HEK293 (cell line): ENCODE data around the gene DIP2C.

ENCODE experiments used
- CTCF ChIA-PET: fragments of 350-600 bp; formaldehyde crosslinking; extraction: SDS; loops from one replicate; lab custom pipeline; 2021; ENCODE audit warnings: antibody characterized with exemption; lab: Yijun Ruan, JAX
- POLR2A ChIA-PET: fragments of 300-600 bp; formaldehyde crosslinking; extraction: SDS; loops from one replicate; lab custom pipeline; 2020; ENCODE audit warnings: antibody characterized with exemption, inconsistent platforms; lab: Yijun Ruan, JAX
- H3K27ac ChIP-seq: fragments of 200-500 bp; sonication (Bioruptor generic); 2 replicates; pipeline ENCODE4 v1.5.1; 2014; ENCODE audit warnings: low read depth, low read length, control low read depth, inconsistent platforms; ENCODE audit errors: extremely low read depth
- H3K36me3 ChIP-seq, 2 experiments: fragments of 200-500 bp in 1 of 2; sonication (Bioruptor generic) in 1 of 2; 1 replicate in 1 of 2; 2 replicates in 1 of 2; pipeline ENCODE4 v1.5.1; 2014 to 2017; ENCODE audit warnings: inconsistent platforms in 2 of 2, low read length in 2 of 2; ENCODE audit not compliant: control insufficient read depth in 2 of 2, insufficient read depth in 1 of 2
- H3K4me1 ChIP-seq: fragments of 200-500 bp; sonication (Bioruptor generic); 2 replicates; pipeline ENCODE4 v1.5.1; 2014; ENCODE audit warnings: mild to moderate bottlenecking, low read length, inconsistent platforms; ENCODE audit not compliant: control insufficient read depth, insufficient read depth
- H3K4me3 ChIP-seq: 2 replicates; pipeline ENCODE4 v1.5.1; 2011; ENCODE audit warnings: low read depth, mild to moderate bottlenecking, control low read depth, low read length, moderate library complexity
- H3K9me3 ChIP-seq: fragments of 200-500 bp; sonication (Bioruptor generic); 2 replicates; pipeline ENCODE4 v1.5.1; 2014; ENCODE audit warnings: low read depth, low read length, inconsistent platforms; ENCODE audit not compliant: control insufficient read depth, insufficient read depth
- FEZF1 ChIP-seq: fragments of 450-650 bp; formaldehyde crosslinking; IDR thresholded peaks from 2 replicates; pipeline ENCODE4 v1.5.1; 2016; ENCODE audit warnings: missing biosample characterization, missing genetic modification characterization
- GLIS1 ChIP-seq: fragments of 450-650 bp; formaldehyde crosslinking; IDR thresholded peaks from 2 replicates; pipeline ENCODE4 v1.5.1; 2016; ENCODE audit warnings: missing biosample characterization, missing genetic modification characterization
- MEIS1 ChIP-seq: sonication (generic); formaldehyde crosslinking; IDR thresholded peaks from 2 replicates; pipeline ENCODE4 v1.8.1; 2022; ENCODE audit warnings: missing genetic modification reagents, mild to moderate bottlenecking, borderline replicate concordance
- SP3 ChIP-seq: fragments of 450-650 bp; formaldehyde crosslinking; IDR thresholded peaks from 2 replicates; pipeline ENCODE4 v1.5.1; 2016; ENCODE audit warnings: missing biosample characterization, missing genetic modification characterization
- ZBTB21 ChIP-seq: fragments of 450-650 bp; formaldehyde crosslinking; IDR thresholded peaks from 2 replicates; pipeline ENCODE4 v1.5.1; 2017; ENCODE audit warnings: missing biosample characterization, missing genetic modification characterization
- ZNF10 ChIP-seq: fragments of 450-650 bp; formaldehyde crosslinking; IDR thresholded peaks from 2 replicates; pipeline ENCODE4 v1.5.1; 2017; ENCODE audit warnings: missing biosample characterization, missing genetic modification characterization
- ZNF112 ChIP-seq: fragments of 450-650 bp; formaldehyde crosslinking; IDR thresholded peaks from 2 replicates; pipeline ENCODE4 v1.5.0; 2017; ENCODE audit warnings: missing biosample characterization, missing genetic modification characterization
- ZNF114 ChIP-seq: fragments of 450-650 bp; formaldehyde crosslinking; IDR thresholded peaks from 2 replicates; pipeline ENCODE4 v1.5.0; 2017; ENCODE audit warnings: missing biosample characterization, missing genetic modification characterization
- ZNF140 ChIP-seq: fragments of 450-650 bp; formaldehyde crosslinking; IDR thresholded peaks from 2 replicates; pipeline ENCODE4 v1.5.1; 2016; ENCODE audit warnings: missing biosample characterization, missing genetic modification characterization
- ZNF169 ChIP-seq: fragments of 450-650 bp; formaldehyde crosslinking; IDR thresholded peaks from 2 replicates; pipeline ENCODE4 v1.5.1; 2016; ENCODE audit warnings: missing biosample characterization, missing genetic modification characterization
- ZNF184 ChIP-seq: fragments of 450-650 bp; IDR thresholded peaks from 2 replicates; pipeline ENCODE4 v1.5.1; 2018; ENCODE audit warnings: missing biosample characterization, mild to moderate bottlenecking, missing genetic modification characterization
- ZNF223 ChIP-seq: fragments of 450-650 bp; formaldehyde crosslinking; IDR thresholded peaks from 2 replicates; pipeline ENCODE4 v1.5.1; 2016; ENCODE audit warnings: missing biosample characterization, missing genetic modification characterization
- ZNF302 ChIP-seq: fragments of 450-650 bp; formaldehyde crosslinking; IDR thresholded peaks from 2 replicates; pipeline ENCODE4 v1.5.1; 2016; ENCODE audit warnings: missing biosample characterization, missing genetic modification characterization, low read depth
- ZNF433 ChIP-seq: fragments of 450-650 bp; formaldehyde crosslinking; IDR thresholded peaks from 2 replicates; pipeline ENCODE4 v1.5.1; 2016; ENCODE audit warnings: missing biosample characterization, missing genetic modification characterization, low read depth
- ZNF549 ChIP-seq: fragments of 450-650 bp; IDR thresholded peaks from 2 replicates; pipeline ENCODE4 v1.5.1; 2018; ENCODE audit warnings: missing biosample characterization, missing genetic modification characterization, mild to moderate bottlenecking, inconsistent platforms, moderate library complexity
- ZNF596 ChIP-seq: fragments of 450-650 bp; IDR thresholded peaks from 2 replicates; pipeline ENCODE4 v1.5.0; 2018; ENCODE audit warnings: missing biosample characterization, mild to moderate bottlenecking, missing genetic modification characterization, moderate library complexity
- TF ChIP-seq, protein P1 (sequence below): fragments of 450-650 bp; formaldehyde crosslinking; conservative IDR thresholded peaks from 2 replicates; pipeline ENCODE4 v1.5.1; 2016; ENCODE audit warnings: low read depth, missing biosample characterization, missing genetic modification characterization
- TF ChIP-seq, protein P2 (sequence below): fragments of 450-650 bp; formaldehyde crosslinking; IDR thresholded peaks from 2 replicates; pipeline ENCODE4 v1.5.1; 2016; ENCODE audit warnings: missing biosample characterization, missing genetic modification characterization
- TF ChIP-seq, protein P3 (sequence below): fragments of 450-650 bp; formaldehyde crosslinking; IDR thresholded peaks from 2 replicates; pipeline ENCODE4 v1.5.1; 2016; ENCODE audit warnings: missing biosample characterization, missing genetic modification characterization

The DIP2C gene

GRCh38 chr10:389261-389790, 300.1 kb downstream of the DIP2C start:
- H3K4me3 ChIP-seq, result no peak overlapping the region
- H3K36me3 ChIP-seq, result peaks cover 0 to 41% of the 10 kb centered on the region in 2 experiments; a peak in 2 of 3 replicates
- H3K9me3 ChIP-seq, result no peaks in the 10 kb centered on the region
- ChIA-PET CTCF (no interaction called here), POLR2A (no interaction called here)
- TF ChIP-seq GLIS1 (tag by site-specific recombination) (no peak), ZNF112 (no peak)
- TF ChIP-seq, all 188 proteins: peak for 0
- H3K27ac ChIP-seq, result no peak overlapping the region
- no peaks in the 10 kb centered on the region for H3K4me1 ChIP-seq

GRCh38 chr10:388661-389045, 300.8 kb downstream of the DIP2C start:
- TF ChIP-seq ZNF184 (tag by site-specific recombination) (no peak), FEZF1 (tag by site-specific recombination) (no peak), ZNF433 (tag by site-specific recombination) (no peak), ZNF596 (no peak), ZNF549 (tag by site-specific recombination) (no peak), ZNF302 (tag by site-specific recombination) (no peak), ZNF10 (tag by site-specific recombination) (no peak), MEIS1 (CRISPR knock-in tag) (no peak), ZNF169 (no peak), ZNF140 (tag by site-specific recombination) (no peak), ZNF223 (tag by site-specific recombination) (no peak), ZBTB21 (tag by site-specific recombination) (no peak), ZNF114 (tag by site-specific recombination) (no peak), SP3 (tag by site-specific recombination) (no peak)
- TF ChIP-seq, protein P1, sequence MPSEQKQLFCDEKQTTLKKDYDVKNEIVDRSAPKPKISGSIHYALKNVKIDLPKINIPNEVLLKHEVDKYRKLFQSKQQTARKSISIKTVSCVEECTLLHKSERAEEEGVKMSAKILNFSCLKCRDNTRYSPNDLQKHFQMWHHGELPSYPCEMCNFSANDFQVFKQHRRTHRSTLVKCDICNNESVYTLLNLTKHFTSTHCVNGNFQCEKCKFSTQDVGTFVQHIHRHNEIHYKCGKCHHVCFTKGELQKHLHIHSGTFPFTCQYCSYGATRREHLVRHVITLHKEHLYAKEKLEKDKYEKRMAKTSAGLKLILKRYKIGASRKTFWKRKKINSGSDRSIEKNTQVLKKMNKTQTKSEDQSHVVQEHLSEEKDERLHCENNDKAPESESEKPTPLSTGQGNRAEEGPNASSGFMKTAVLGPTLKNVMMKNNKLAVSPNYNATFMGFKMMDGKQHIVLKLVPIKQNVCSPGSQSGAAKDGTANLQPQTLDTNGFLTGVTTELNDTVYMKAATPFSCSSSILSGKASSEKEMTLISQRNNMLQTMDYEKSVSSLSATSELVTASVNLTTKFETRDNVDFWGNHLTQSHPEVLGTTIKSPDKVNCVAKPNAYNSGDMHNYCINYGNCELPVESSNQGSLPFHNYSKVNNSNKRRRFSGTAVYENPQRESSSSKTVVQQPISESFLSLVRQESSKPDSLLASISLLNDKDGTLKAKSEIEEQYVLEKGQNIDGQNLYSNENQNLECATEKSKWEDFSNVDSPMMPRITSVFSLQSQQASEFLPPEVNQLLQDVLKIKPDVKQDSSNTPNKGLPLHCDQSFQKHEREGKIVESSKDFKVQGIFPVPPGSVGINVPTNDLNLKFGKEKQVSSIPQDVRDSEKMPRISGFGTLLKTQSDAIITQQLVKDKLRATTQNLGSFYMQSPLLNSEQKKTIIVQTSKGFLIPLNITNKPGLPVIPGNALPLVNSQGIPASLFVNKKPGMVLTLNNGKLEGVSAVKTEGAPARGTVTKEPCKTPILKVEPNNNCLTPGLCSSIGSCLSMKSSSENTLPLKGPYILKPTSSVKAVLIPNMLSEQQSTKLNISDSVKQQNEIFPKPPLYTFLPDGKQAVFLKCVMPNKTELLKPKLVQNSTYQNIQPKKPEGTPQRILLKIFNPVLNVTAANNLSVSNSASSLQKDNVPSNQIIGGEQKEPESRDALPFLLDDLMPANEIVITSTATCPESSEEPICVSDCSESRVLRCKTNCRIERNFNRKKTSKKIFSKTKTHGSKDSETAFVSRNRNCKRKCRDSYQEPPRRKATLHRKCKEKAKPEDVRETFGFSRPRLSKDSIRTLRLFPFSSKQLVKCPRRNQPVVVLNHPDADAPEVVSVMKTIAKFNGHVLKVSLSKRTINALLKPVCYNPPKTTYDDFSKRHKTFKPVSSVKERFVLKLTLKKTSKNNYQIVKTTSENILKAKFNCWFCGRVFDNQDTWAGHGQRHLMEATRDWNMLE (tag by site-specific recombination), result no peak
- TF ChIP-seq, protein P2, sequence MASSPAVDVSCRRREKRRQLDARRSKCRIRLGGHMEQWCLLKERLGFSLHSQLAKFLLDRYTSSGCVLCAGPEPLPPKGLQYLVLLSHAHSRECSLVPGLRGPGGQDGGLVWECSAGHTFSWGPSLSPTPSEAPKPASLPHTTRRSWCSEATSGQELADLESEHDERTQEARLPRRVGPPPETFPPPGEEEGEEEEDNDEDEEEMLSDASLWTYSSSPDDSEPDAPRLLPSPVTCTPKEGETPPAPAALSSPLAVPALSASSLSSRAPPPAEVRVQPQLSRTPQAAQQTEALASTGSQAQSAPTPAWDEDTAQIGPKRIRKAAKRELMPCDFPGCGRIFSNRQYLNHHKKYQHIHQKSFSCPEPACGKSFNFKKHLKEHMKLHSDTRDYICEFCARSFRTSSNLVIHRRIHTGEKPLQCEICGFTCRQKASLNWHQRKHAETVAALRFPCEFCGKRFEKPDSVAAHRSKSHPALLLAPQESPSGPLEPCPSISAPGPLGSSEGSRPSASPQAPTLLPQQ, result no peak
- TF ChIP-seq, protein P3, sequence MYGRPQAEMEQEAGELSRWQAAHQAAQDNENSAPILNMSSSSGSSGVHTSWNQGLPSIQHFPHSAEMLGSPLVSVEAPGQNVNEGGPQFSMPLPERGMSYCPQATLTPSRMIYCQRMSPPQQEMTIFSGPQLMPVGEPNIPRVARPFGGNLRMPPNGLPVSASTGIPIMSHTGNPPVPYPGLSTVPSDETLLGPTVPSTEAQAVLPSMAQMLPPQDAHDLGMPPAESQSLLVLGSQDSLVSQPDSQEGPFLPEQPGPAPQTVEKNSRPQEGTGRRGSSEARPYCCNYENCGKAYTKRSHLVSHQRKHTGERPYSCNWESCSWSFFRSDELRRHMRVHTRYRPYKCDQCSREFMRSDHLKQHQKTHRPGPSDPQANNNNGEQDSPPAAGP (tag by site-specific recombination), result no peak
- Histone ChIP-seq H3K4me3 (no peak overlapping the region), H3K27ac (no peak overlapping the region), H3K4me1 (no peaks in the 10 kb centered on the region), H3K36me3 (peaks cover 3 to 44% of the 10 kb centered on the region in 2 experiments; a peak in 2 of 3 replicates), H3K9me3 (no peaks in the 10 kb centered on the region)
- ChIA-PET POLR2A (no interaction called here), CTCF (no interaction called here)
